ENCODE measurements around the gene HS3ST2.

- TF ChIP-seq REST (IDR thresholded peaks at IDR 0.05; ENCODE audit: unreplicated experiment) (no peak), CTCF (conservative IDR thresholded peaks at IDR 0.05; ENCODE audit: low read depth in 2 of 2) (no peak), EZH2 (IDR thresholded peaks at IDR 0.05; ENCODE audit: low read depth, unreplicated experiment) (no peak), ZNF331 (CRISPR knock-in tag; IDR thresholded peaks at IDR 0.05; ENCODE audit: low read depth) (no peak), POLR2AphosphoS5 (IDR thresholded peaks at IDR 0.05; ENCODE audit: low read depth) (no peak), CREB1 (CRISPR knock-in tag; IDR thresholded peaks at IDR 0.05; ENCODE audit: low read depth) (no peak), ZNF462 (CRISPR knock-in tag; IDR thresholded peaks at IDR 0.05) (no peak), JUNB (IDR thresholded peaks at IDR 0.05; ENCODE audit: unreplicated experiment) (no peak), EZH2phosphoT487 (IDR thresholded peaks at IDR 0.05; ENCODE audit: unreplicated experiment) (no peak), NANOG (IDR thresholded peaks at IDR 0.05; ENCODE audit: borderline replicate concordance) (no peak), ZNF114 (CRISPR knock-in tag; IDR thresholded peaks at IDR 0.05) (no peak), STAT1 (IDR thresholded peaks at IDR 0.05; ENCODE audit: unreplicated experiment) (no peak)
These were observed 24.7 kb downstream of the HS3ST2 start for GRCh38 chr16:22838681-22839080.

Measured in GM23338 (cell line).